ENCODE data around the gene SLC1A6. TPM values are rescaled to one million over a fixed set of nuclear protein-coding genes. Genes with fewer than 3 reads are reported as not detected.

Gene SLC1A6
- polyA plus RNA-seq, 1 of the 3 experiments (the other 2 are of a cell fraction) = not detected

DNA sequence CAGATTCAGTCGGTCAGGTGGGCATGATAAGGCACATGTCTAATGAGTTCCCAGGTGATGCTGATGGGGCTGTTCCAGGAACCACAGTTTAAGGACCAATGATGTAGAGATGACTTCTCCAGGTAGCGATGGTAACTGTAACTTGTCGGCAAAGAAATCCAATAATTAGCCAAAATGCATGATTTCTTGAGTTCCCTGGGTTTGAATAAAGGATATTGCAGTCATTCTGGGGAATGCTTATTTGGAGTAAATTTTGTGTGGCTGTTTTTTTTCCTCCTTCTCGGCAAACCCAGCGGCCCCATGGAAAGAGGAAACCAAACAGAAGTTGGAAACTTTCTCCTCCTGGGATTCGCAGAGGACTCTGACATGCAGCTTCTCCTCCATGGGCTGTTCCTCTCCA, 38.5 kb downstream of the SLC1A6 start, which contains the start of gene OR7C2:
Gene OR7C2, plus strand, starts transcription at position 301 of the 400 bp plus-strand sequence. Its CDS starts 0 bp downstream, at position 301.
- Histone ChIP-seq H3K4me2 (no peak within 1 kb of the TSS), H3K27ac (ENCODE audit: low read depth in 2 of 2, low read length in 1 of 2) (no peak within 1 kb of the TSS), H3K9ac (no peak within 1 kb of the TSS), H3K4me1 (ENCODE audit: control insufficient read depth in 1 of 2, insufficient read depth in 2 of 2, low read depth in 1 of 2, low read length in 1 of 2) (no peaks in the 10 kb centered on the region), H3K9me3 (no peaks in the 10 kb centered on the region), H3K4me3 (ENCODE audit: low read depth in 2 of 2, low read length in 1 of 2) (no peak within 1 kb of the TSS), H3K9me2 (no peaks in the 10 kb centered on the region), H3F3A (replicated peaks; ENCODE audit: insufficient read depth) (no peaks in the 10 kb centered on the region), H3K27me3 (ENCODE audit: insufficient read depth) (peaks cover 21% of the 10 kb centered on the region), H3K36me3 (replicated peaks in 1 of 2; ENCODE audit: control insufficient read depth in 1 of 2, insufficient read depth in 2 of 2, low read length in 1 of 2) (no peaks in the 10 kb centered on the region), H3K79me2 (ENCODE audit: insufficient read depth) (no peaks in the 10 kb centered on the region), H2AFZ (ENCODE audit: low read depth) (no peak within 1 kb of the TSS), H4K20me1 (ENCODE audit: insufficient read depth) (no peaks in the 10 kb centered on the region)
- ChIA-PET CTCF (no interaction called here), POLR2A (no interaction called here)
- 13% methylated on average over 6 of the region's 6 CpGs for WGBS (ENCODE audit: low lambda C conversion rate)
- TF ChIP-seq EP300 (IDR thresholded peaks at IDR 0.05; ENCODE audit: borderline replicate concordance in 1 of 2, low read depth in 1 of 2, low read length in 1 of 2) (no peak), RXRA (IDR thresholded peaks at IDR 0.05; ENCODE audit: borderline replicate concordance, low read depth) (no peak), NRF1 (IDR thresholded peaks at IDR 0.05; ENCODE audit: low read depth, low read length) (no peak)
- DNase-seq = no peak

DNA sequence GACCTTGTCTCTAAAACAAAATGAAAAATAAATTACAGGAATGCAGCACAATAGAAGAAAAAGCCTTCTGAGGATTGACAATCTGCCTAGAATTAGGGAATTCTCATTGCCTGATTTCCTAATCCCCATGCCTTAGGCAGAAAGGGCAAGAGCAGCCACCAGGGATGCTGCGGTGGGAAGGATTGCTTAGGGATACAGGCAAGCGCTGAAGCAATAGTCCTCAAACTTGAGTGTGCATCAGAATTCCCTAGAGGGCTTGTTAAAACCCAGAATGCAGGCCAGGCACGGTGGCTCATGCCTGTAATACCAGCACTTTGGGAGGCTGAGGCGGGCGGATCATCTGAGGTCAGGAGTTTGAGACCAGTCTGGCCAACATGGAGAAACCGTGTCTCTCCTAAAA, 39.4 kb downstream of the SLC1A6 start:
- H3K27ac ChIP-seq (ENCODE audit: low read depth in 2 of 2, low read length in 1 of 2) = no peak overlapping the region
- ChIA-PET POLR2A (no interaction called here), CTCF (no interaction called here)
- WGBS (ENCODE audit: low lambda C conversion rate) = 4% methylated on average over 6 of the region's 6 CpGs
- no peak for TF ChIP-seq RFX5 (IDR thresholded peaks at IDR 0.05; ENCODE audit: low read length)
- TF ChIP-seq NRF1 (IDR thresholded peaks at IDR 0.05; ENCODE audit: low read depth, low read length) = no peak
- TF ChIP-seq SMC3 (IDR thresholded peaks at IDR 0.05; ENCODE audit: low read depth, low read length) = no peak
- TF ChIP-seq, protein P1, sequence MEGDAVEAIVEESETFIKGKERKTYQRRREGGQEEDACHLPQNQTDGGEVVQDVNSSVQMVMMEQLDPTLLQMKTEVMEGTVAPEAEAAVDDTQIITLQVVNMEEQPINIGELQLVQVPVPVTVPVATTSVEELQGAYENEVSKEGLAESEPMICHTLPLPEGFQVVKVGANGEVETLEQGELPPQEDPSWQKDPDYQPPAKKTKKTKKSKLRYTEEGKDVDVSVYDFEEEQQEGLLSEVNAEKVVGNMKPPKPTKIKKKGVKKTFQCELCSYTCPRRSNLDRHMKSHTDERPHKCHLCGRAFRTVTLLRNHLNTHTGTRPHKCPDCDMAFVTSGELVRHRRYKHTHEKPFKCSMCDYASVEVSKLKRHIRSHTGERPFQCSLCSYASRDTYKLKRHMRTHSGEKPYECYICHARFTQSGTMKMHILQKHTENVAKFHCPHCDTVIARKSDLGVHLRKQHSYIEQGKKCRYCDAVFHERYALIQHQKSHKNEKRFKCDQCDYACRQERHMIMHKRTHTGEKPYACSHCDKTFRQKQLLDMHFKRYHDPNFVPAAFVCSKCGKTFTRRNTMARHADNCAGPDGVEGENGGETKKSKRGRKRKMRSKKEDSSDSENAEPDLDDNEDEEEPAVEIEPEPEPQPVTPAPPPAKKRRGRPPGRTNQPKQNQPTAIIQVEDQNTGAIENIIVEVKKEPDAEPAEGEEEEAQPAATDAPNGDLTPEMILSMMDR (IDR thresholded peaks at IDR 0.05) = no peak
- TF ChIP-seq, protein P2, sequence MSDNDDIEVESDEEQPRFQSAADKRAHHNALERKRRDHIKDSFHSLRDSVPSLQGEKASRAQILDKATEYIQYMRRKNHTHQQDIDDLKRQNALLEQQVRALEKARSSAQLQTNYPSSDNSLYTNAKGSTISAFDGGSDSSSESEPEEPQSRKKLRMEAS (IDR thresholded peaks at IDR 0.05; ENCODE audit: low read depth) = no peak
- no peak for TF ChIP-seq EP300 (IDR thresholded peaks at IDR 0.05; ENCODE audit: borderline replicate concordance in 1 of 2, low read depth in 1 of 2, low read length in 1 of 2)
- no peak for TF ChIP-seq FOSL2 (IDR thresholded peaks at IDR 0.05; ENCODE audit: borderline replicate concordance, low read depth)
- TF ChIP-seq, protein P3, sequence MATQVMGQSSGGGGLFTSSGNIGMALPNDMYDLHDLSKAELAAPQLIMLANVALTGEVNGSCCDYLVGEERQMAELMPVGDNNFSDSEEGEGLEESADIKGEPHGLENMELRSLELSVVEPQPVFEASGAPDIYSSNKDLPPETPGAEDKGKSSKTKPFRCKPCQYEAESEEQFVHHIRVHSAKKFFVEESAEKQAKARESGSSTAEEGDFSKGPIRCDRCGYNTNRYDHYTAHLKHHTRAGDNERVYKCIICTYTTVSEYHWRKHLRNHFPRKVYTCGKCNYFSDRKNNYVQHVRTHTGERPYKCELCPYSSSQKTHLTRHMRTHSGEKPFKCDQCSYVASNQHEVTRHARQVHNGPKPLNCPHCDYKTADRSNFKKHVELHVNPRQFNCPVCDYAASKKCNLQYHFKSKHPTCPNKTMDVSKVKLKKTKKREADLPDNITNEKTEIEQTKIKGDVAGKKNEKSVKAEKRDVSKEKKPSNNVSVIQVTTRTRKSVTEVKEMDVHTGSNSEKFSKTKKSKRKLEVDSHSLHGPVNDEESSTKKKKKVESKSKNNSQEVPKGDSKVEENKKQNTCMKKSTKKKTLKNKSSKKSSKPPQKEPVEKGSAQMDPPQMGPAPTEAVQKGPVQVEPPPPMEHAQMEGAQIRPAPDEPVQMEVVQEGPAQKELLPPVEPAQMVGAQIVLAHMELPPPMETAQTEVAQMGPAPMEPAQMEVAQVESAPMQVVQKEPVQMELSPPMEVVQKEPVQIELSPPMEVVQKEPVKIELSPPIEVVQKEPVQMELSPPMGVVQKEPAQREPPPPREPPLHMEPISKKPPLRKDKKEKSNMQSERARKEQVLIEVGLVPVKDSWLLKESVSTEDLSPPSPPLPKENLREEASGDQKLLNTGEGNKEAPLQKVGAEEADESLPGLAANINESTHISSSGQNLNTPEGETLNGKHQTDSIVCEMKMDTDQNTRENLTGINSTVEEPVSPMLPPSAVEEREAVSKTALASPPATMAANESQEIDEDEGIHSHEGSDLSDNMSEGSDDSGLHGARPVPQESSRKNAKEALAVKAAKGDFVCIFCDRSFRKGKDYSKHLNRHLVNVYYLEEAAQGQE (IDR thresholded peaks at IDR 0.05; ENCODE audit: low read depth, low read length) = no peak
- no peak for TF ChIP-seq TEAD4 (IDR thresholded peaks at IDR 0.05; ENCODE audit: borderline replicate concordance, insufficient read depth)
- no peak for TF ChIP-seq GABPA (IDR thresholded peaks at IDR 0.05; ENCODE audit: low read depth)
- no peak for TF ChIP-seq EZH2phosphoT487 (IDR thresholded peaks at IDR 0.05; ENCODE audit: borderline replicate concordance, low read depth)
- no peak overlapping the region for H3K9ac ChIP-seq
- H3K27me3 ChIP-seq (ENCODE audit: insufficient read depth) = peaks cover 21% of the 10 kb centered on the region
- no peak overlapping the region for H3K4me3 ChIP-seq (ENCODE audit: low read depth in 2 of 2, low read length in 1 of 2)
- H3K79me2 ChIP-seq (ENCODE audit: insufficient read depth) = no peaks in the 10 kb centered on the region
- no peaks in the 10 kb centered on the region for H3K9me2 ChIP-seq
- H3K36me3 ChIP-seq (replicated peaks in 1 of 2; ENCODE audit: control insufficient read depth in 1 of 2, insufficient read depth in 2 of 2, low read length in 1 of 2) = no peaks in the 10 kb centered on the region
- H3F3A ChIP-seq (replicated peaks; ENCODE audit: insufficient read depth) = no peaks in the 10 kb centered on the region
- DNase-seq = no peak
- no peak overlapping the region for H3K4me2 ChIP-seq
- no peak overlapping the region for H2AFZ ChIP-seq (ENCODE audit: low read depth)
- no peaks in the 10 kb centered on the region for H3K9me3 ChIP-seq
- no peaks in the 10 kb centered on the region for H3K4me1 ChIP-seq (ENCODE audit: control insufficient read depth in 1 of 2, insufficient read depth in 2 of 2, low read depth in 1 of 2, low read length in 1 of 2)
- no peaks in the 10 kb centered on the region for H4K20me1 ChIP-seq (ENCODE audit: insufficient read depth)

All from SK-N-SH (cell line).